ENCODE measurements around the gene GNS. TPM values are rescaled to one million over a fixed set of nuclear protein-coding genes. Genes with fewer than 3 reads are reported as not detected.

Gene GNS
- total and polyA plus RNA-seq, 10 of the 15 experiments (the other 5 are each of a cell fraction or from before 2014, with no cell fraction given) = 4.1 to 33.8 (median 19.1) TPM

DNA sequence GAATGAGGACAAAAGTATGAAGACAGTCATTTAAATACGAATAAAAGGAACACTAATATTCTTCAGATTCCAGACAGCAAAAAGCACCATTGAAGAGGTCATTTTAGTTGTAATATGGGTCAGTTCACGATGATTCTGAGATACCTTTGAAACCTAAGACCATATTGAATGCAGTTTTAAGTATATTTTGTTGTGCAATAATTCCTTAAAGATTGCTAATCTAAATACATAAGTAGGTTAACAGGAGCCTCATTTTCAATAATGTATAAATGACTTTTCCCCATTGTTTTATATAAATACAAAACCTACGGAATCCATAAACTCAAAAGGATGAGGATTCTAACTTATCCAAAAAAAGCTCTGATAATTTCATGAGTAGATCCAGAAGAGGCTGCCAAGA lies 5.8 kb downstream of the GNS start:
- Histone ChIP-seq H3K4me3 (no peak overlapping the region), H3K9me3 (replicated peaks; ENCODE audit: control insufficient read depth, insufficient read depth, low read length) (no peaks in the 10 kb centered on the region), H3K36me3 (ENCODE audit: control insufficient read depth in 2 of 2, insufficient read depth in 2 of 2, low read length in 1 of 2) (peaks cover 0 to 5% of the 10 kb centered on the region in 2 experiments; a peak in 2 of 4 replicates), H3K27ac (ENCODE audit: control insufficient read depth, insufficient read depth) (no peak overlapping the region), H3K79me2 (ENCODE audit: control insufficient read depth, insufficient read depth, low read length) (no peaks in the 10 kb centered on the region; the same call in 1 of the 2 replicates), H3K4me2 (ENCODE audit: control insufficient read depth, insufficient read depth) (no peak overlapping the region), H2AFZ (ENCODE audit: control insufficient read depth, low read depth, low read length) (no peak overlapping the region), H3K9ac (ENCODE audit: control insufficient read depth, insufficient read depth, low read length) (no peak overlapping the region), H3K4me1 (ENCODE audit: control insufficient read depth, insufficient read depth, low read length) (peaks cover 8% of the 10 kb centered on the region), H4K20me1 (ENCODE audit: control insufficient read depth, insufficient read depth) (no peaks in the 10 kb centered on the region), H3K27me3 (replicated peaks in 1 of 2; ENCODE audit: control insufficient read depth in 2 of 2, insufficient read depth in 2 of 2, low read length in 1 of 2) (no peaks in the 10 kb centered on the region)
- 93% methylated on average over 3 of the region's 3 CpGs for WGBS (ENCODE audit: insufficient coverage, insufficient replicate concordance, low lambda C conversion rate, missing lambda C conversion rate)
- intact Hi-C loops (cut with micrococcal nuclease; ENCODE audit: unreplicated experiment) (no loop called here), in situ Hi-C loops (cut with MboI) (no loop called here)
- DNase-seq (ENCODE audit: low read depth, low spot score) (no peak), FAIRE-seq (no peak), ATAC-seq (no peak)
- CTCF ChIA-PET = no interaction called here
- no TSS peak for BruUV-seq (replicated peaks)
- SMC1A ChIA-PET (ENCODE audit: uncharacterized antibody, unreplicated experiment) = no interaction called here
- RAD21 ChIA-PET (ENCODE audit: unreplicated experiment) = no interaction called here
- POLR2A ChIA-PET = interaction anchor here (0.6 kb wide), 2 partner anchors 23 to 66 kb away, joined by 5 read pairs; no protein-coding TSS in a partner anchor
- no peak for TF ChIP-seq RELB (IDR thresholded peaks at IDR 0.05; ENCODE audit: low read depth)
- TF ChIP-seq, protein P1, sequence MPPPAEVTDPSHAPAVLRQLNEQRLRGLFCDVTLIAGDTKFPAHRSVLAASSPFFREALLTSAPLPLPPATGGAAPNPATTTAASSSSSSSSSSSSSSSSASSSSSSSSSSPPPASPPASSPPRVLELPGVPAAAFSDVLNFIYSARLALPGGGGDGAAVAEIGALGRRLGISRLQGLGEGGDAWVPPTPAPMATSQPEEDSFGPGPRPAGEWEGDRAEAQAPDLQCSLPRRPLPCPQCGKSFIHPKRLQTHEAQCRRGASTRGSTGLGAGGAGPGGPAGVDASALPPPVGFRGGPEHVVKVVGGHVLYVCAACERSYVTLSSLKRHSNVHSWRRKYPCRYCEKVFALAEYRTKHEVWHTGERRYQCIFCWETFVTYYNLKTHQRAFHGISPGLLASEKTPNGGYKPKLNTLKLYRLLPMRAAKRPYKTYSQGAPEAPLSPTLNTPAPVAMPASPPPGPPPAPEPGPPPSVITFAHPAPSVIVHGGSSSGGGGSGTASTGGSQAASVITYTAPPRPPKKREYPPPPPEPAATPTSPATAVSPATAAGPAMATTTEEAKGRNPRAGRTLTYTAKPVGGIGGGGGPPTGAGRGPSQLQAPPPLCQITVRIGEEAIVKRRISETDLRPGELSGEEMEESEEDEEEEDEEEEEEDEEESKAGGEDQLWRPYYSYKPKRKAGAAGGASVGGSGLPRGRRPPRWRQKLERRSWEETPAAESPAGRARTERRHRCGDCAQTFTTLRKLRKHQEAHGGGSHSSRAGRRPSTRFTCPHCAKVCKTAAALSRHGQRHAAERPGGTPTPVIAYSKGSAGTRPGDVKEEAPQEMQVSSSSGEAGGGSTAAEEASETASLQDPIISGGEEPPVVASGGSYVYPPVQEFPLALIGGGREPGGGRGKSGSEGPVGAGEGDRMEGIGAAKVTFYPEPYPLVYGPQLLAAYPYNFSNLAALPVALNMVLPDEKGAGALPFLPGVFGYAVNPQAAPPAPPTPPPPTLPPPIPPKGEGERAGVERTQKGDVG (CRISPR knock-in tag; IDR thresholded peaks at IDR 0.05) = no peak
- no peak for TF ChIP-seq NRF1 (conservative IDR thresholded peaks at IDR 0.05; ENCODE audit: low read depth, low read length)
- TF ChIP-seq, protein P2, sequence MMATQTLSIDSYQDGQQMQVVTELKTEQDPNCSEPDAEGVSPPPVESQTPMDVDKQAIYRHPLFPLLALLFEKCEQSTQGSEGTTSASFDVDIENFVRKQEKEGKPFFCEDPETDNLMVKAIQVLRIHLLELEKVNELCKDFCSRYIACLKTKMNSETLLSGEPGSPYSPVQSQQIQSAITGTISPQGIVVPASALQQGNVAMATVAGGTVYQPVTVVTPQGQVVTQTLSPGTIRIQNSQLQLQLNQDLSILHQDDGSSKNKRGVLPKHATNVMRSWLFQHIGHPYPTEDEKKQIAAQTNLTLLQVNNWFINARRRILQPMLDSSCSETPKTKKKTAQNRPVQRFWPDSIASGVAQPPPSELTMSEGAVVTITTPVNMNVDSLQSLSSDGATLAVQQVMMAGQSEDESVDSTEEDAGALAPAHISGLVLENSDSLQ (IDR thresholded peaks at IDR 0.05) = no peak
- no peak for TF ChIP-seq REST (IDR thresholded peaks at IDR 0.05; ENCODE audit: low read depth, low read length)
- no peak for TF ChIP-seq TCF12 (IDR thresholded peaks at IDR 0.05; ENCODE audit: low read depth, low read length)
- TF ChIP-seq ESRRA (IDR thresholded peaks at IDR 0.05; ENCODE audit: low read length) = no peak
- TF ChIP-seq, protein P3, sequence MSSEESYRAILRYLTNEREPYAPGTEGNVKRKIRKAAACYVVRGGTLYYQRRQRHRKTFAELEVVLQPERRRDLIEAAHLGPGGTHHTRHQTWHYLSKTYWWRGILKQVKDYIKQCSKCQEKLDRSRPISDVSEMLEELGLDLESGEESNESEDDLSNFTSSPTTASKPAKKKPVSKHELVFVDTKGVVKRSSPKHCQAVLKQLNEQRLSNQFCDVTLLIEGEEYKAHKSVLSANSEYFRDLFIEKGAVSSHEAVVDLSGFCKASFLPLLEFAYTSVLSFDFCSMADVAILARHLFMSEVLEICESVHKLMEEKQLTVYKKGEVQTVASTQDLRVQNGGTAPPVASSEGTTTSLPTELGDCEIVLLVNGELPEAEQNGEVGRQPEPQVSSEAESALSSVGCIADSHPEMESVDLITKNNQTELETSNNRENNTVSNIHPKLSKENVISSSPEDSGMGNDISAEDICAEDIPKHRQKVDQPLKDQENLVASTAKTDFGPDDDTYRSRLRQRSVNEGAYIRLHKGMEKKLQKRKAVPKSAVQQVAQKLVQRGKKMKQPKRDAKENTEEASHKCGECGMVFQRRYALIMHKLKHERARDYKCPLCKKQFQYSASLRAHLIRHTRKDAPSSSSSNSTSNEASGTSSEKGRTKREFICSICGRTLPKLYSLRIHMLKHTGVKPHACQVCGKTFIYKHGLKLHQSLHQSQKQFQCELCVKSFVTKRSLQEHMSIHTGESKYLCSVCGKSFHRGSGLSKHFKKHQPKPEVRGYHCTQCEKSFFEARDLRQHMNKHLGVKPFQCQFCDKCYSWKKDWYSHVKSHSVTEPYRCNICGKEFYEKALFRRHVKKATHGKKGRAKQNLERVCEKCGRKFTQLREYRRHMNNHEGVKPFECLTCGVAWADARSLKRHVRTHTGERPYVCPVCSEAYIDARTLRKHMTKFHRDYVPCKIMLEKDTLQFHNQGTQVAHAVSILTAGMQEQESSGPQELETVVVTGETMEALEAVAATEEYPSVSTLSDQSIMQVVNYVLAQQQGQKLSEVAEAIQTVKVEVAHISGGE (CRISPR knock-in tag; IDR thresholded peaks at IDR 0.05) = no peak
- TF ChIP-seq EZH2 (IDR thresholded peaks at IDR 0.05; ENCODE audit: borderline replicate concordance, control insufficient read depth, low read depth, low read length) = no peak

Measured in GM12878 (cell line).